Measurements from ENCODE around the gene A4GNT.
A peak's percentile ranks its signal among the peaks of the same experiment; 100 is the strongest.

The A4GNT gene

DNA sequence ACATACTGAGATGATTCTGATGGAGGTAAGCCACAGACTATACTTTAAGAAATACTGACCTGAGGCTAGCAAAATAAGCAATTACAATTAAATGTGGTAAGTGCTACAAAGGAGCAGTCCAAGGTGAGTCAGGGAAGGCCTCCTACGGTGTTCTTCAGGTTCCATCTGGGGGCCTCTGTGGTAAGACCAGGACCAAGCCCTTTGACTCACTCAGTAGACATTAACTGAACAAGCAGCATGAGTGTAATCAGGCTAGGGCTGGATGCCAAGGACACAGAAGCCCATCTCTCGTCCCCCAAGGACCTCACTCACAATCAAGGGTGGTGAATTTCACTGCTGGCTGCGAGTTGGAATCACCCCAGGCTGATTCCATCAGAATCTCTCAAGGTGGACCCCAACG is 54.1 kb downstream of the A4GNT start:
- DNase-seq, result peak; percentile 51
